Right ventricle myocardium inferior (tissue), 1 donor: ENCODE measurements around the gene SLC7A7. TPM values are rescaled to one million over a fixed set of nuclear protein-coding genes. Genes with fewer than 3 reads are reported as not detected.
"Not testable (repeated sequence)": the region's sequence is repeated elsewhere in the genome, so short reads cannot be mapped to it uniquely, and the experiment has no call there.

Experiments
- ATAC-seq: fragments of 200-7000 bp; cut with Tn5 transposase; one replicate; pipeline ENCODE4 v1.9.1; 2020; ENCODE audit warnings: mild to moderate bottlenecking, moderate library complexity
- DNase-seq: peaks from one replicate; pipeline ENCODE4 v3.0.0; 2021; ENCODE audit errors: missing footprints
- intact Hi-C: fragments of 100-400 bp; cut with DNase I; formaldehyde crosslinking; loops from one replicate; pipeline ENCODE4 v1.11.0; 2022
- total RNA-seq: library from RNA; stranded (reverse); fragmentation: NEBNext Ultra II Directional; extraction: Animal tissue kit (Norgen Biotek cat#: 25700); gene quantifications from one replicate; pipeline ENCODE4 v1.2.1, GENCODE V29; 2021
- donor health status: DM: no; HTN: yes; CAD: no; lungs with severe emphysema.

Gene SLC7A7
- total RNA-seq, 1 donor from 2014 or later: 5.8 TPM

GRCh38 chr14:22802860-22803686, 12.2 kb downstream of the SLC7A7 start:
- DNase-seq: no peak
- no peak for ATAC-seq
- intact Hi-C loops: no loop called here

- intact Hi-C loops: no loop called here
- no peak for ATAC-seq
- no peak for DNase-seq
Observed at GRCh38 chr14:22801716-22802115, 13.5 kb downstream of the SLC7A7 start.

GRCh38 chr14:22800346-22800745, 14.9 kb downstream of the SLC7A7 start:
- intact Hi-C loops: no loop called here
- ATAC-seq (no peak), DNase-seq (no peak)

- intact Hi-C loops: no loop called here
- DNase-seq (no peak), ATAC-seq (no peak)
Observed at GRCh38 chr14:22798528-22798927, 16.7 kb downstream of the SLC7A7 start.

GRCh38 chr14:22797017-22797917, 18.0 kb downstream of the SLC7A7 start:
- intact Hi-C loops: no loop called here
- ATAC-seq (no peak), DNase-seq (no peak)

- ATAC-seq (no peak), DNase-seq (no peak)
- intact Hi-C loops: no loop called here
Observed at GRCh38 chr14:22796087-22796707, 19.0 kb downstream of the SLC7A7 start.

- intact Hi-C loops: no loop called here
- no peak for ATAC-seq
- no peak for DNase-seq
Observed at GRCh38 chr14:22794551-22794951, 20.7 kb downstream of the SLC7A7 start.

- ATAC-seq (no peak), DNase-seq (no peak)
- intact Hi-C loops: no loop called here
Observed at GRCh38 chr14:22793976-22794375, 21.3 kb downstream of the SLC7A7 start.

- intact Hi-C loops, DNase-seq, ATAC-seq: not testable (repeated sequence)
Observed at GRCh38 chr14:22793550-22793949, 21.7 kb downstream of the SLC7A7 start.

- ATAC-seq (no peak), DNase-seq (no peak)
- intact Hi-C loops: no loop called here
Observed at GRCh38 chr14:22792158-22792557, 23.1 kb downstream of the SLC7A7 start.

- intact Hi-C loops: no loop called here
- DNase-seq: no peak
Observed at GRCh38 chr14:22791301-22791700, 23.9 kb downstream of the SLC7A7 start.

GRCh38 chr14:22786685-22787084, 28.6 kb downstream of the SLC7A7 start:
- DNase-seq: no peak
- intact Hi-C loops: no loop called here
- no peak for ATAC-seq

More at GRCh38 chr14:22791301-22791700, 23.9 kb downstream of the SLC7A7 start:
- ATAC-seq: no peak

GRCh38 chr14:22781301-22781991, 33.8 kb downstream of the SLC7A7 start:
- intact Hi-C loops: no loop called here
- ATAC-seq (no peak), DNase-seq (no peak)

- no peak for DNase-seq
- ATAC-seq: no peak
- intact Hi-C loops: no loop called here
Observed at GRCh38 chr14:22780941-22781300, 34.3 kb downstream of the SLC7A7 start.

- intact Hi-C loops: no loop called here
- ATAC-seq: peak; percentile 9
- no peak for DNase-seq
Observed at GRCh38 chr14:22780105-22780679, 35.0 kb downstream of the SLC7A7 start.

- intact Hi-C loops: no loop called here
- ATAC-seq: no peak
- no peak for DNase-seq
Observed at GRCh38 chr14:22778084-22778483, 37.2 kb downstream of the SLC7A7 start.

GRCh38 chr14:22776849-22777248, 38.4 kb downstream of the SLC7A7 start:
- DNase-seq, intact Hi-C loops, ATAC-seq: not testable (repeated sequence)

GRCh38 chr14:22776215-22776614, 39.0 kb downstream of the SLC7A7 start:
- ATAC-seq (no peak), DNase-seq (no peak)
- intact Hi-C loops: no loop called here
